ENCODE measurements around the gene SLC25A15. TPM values are rescaled to one million over a fixed set of nuclear protein-coding genes. Genes with fewer than 3 reads are reported as not detected.

SLC25A15 gene
- total RNA-seq, 3 donors from 2014 or later (not counting 1 experiment from before 2014, with no cell fraction given), result 4.0 to 6.0 (median 5.8) TPM

GRCh38 chr13:40803316-40803715 lies 13.9 kb downstream of the SLC25A15 start:
- 96% methylated on average over 5 of the region's 5 CpGs for WGBS (ENCODE audit: insufficient coverage)
- Mint-ChIP-seq H3K36me3 (no peaks in the 10 kb centered on the region), H3K27me3 (ENCODE audit: low read depth in 2 of 2) (no peaks in the 10 kb centered on the region), H3K27ac (no peak overlapping the region), H3K4me1 (peaks cover 0 to 12% of the 10 kb centered on the region in 2 donors), H3K4me3 (no peak overlapping the region), H3K9me3 (no peaks in the 10 kb centered on the region)
- Histone ChIP-seq H3K27me3 (ENCODE audit: control insufficient read depth, insufficient read depth, low read length) (no peaks in the 10 kb centered on the region), H3K4me1 (ENCODE audit: control insufficient read depth, insufficient read depth, low read length) (peaks cover 6% of the 10 kb centered on the region), H3K27ac (ENCODE audit: low read length) (no peak overlapping the region), H3K4me3 (ENCODE audit: low read length) (no peak overlapping the region), H3K9me3 (ENCODE audit: control insufficient read depth, insufficient read depth, low read length) (no peaks in the 10 kb centered on the region), H3K36me3 (ENCODE audit: control insufficient read depth, insufficient read depth, low read length) (peaks cover 16% of the 10 kb centered on the region)
- no peak for ATAC-seq
- TF ChIP-seq CTCF (IDR thresholded peaks at IDR 0.05), result no peak
- DNase-seq, result no peak
- intact Hi-C loops (cut with micrococcal nuclease), result no loop called here

GRCh38 chr13:40806241-40806640 lies 16.8 kb downstream of the SLC25A15 start:
- H3K4me3 Mint-ChIP-seq, result no peak overlapping the region
- 83% methylated on average over 1 of the region's 1 CpG for WGBS (ENCODE audit: insufficient coverage)
- H3K36me3 Mint-ChIP-seq, result no peaks in the 10 kb centered on the region
- no peaks in the 10 kb centered on the region for H3K27me3 Mint-ChIP-seq (ENCODE audit: low read depth in 2 of 2)
- intact Hi-C loops (cut with micrococcal nuclease), result no loop called here
- Histone ChIP-seq H3K9me3 (ENCODE audit: control insufficient read depth, insufficient read depth, low read length) (no peaks in the 10 kb centered on the region), H3K4me1 (ENCODE audit: control insufficient read depth, insufficient read depth, low read length) (no peaks in the 10 kb centered on the region), H3K27me3 (ENCODE audit: control insufficient read depth, insufficient read depth, low read length) (no peaks in the 10 kb centered on the region), H3K27ac (ENCODE audit: low read length) (no peak overlapping the region), H3K36me3 (ENCODE audit: control insufficient read depth, insufficient read depth, low read length) (peaks cover 11% of the 10 kb centered on the region), H3K4me3 (ENCODE audit: low read length) (no peak overlapping the region)
- DNase-seq, result no peak
- ATAC-seq, result no peak
- H3K4me1 Mint-ChIP-seq, result no peaks in the 10 kb centered on the region
- H3K27ac Mint-ChIP-seq, result no peak overlapping the region
- TF ChIP-seq CTCF (IDR thresholded peaks at IDR 0.05), result no peak
- no peaks in the 10 kb centered on the region for H3K9me3 Mint-ChIP-seq

- ATAC-seq, result no peak
- H3K27ac ChIP-seq (ENCODE audit: low read length), result no peak overlapping the region
- Mint-ChIP-seq H3K4me3 (no peak overlapping the region), H3K4me1 (no peaks in the 10 kb centered on the region), H3K27me3 (ENCODE audit: low read depth in 2 of 2) (no peaks in the 10 kb centered on the region), H3K36me3 (no peaks in the 10 kb centered on the region), H3K9me3 (no peaks in the 10 kb centered on the region), H3K27ac (no peak overlapping the region)
- no peaks in the 10 kb centered on the region for H3K9me3 ChIP-seq (ENCODE audit: control insufficient read depth, insufficient read depth, low read length)
- peaks cover 3% of the 10 kb centered on the region for H3K4me1 ChIP-seq (ENCODE audit: control insufficient read depth, insufficient read depth, low read length)
- intact Hi-C loops (cut with micrococcal nuclease), result no loop called here
- WGBS (ENCODE audit: insufficient coverage), result 92% methylated on average over 5 of the region's 5 CpGs
- H3K27me3 ChIP-seq (ENCODE audit: control insufficient read depth, insufficient read depth, low read length), result no peaks in the 10 kb centered on the region
- DNase-seq, result no peak
- TF ChIP-seq CTCF (IDR thresholded peaks at IDR 0.05), result no peak
- peaks cover 14% of the 10 kb centered on the region for H3K36me3 ChIP-seq (ENCODE audit: control insufficient read depth, insufficient read depth, low read length)
- no peak overlapping the region for H3K4me3 ChIP-seq (ENCODE audit: low read length)
These were observed 20.1 kb downstream of the SLC25A15 start for GRCh38 chr13:40809471-40809870.

- H3K9me3 ChIP-seq (ENCODE audit: control insufficient read depth, insufficient read depth, low read length), result no peaks in the 10 kb centered on the region
- no peak for ATAC-seq
- WGBS (ENCODE audit: insufficient coverage), result 79% methylated on average over 3 of the region's 4 CpGs
- intact Hi-C loops (cut with micrococcal nuclease), result no loop called here
- H3K27ac Mint-ChIP-seq, result no peak overlapping the region
- no peak for TF ChIP-seq CTCF (IDR thresholded peaks at IDR 0.05)
- H3K4me3 Mint-ChIP-seq, result no peak overlapping the region
- H3K4me3 ChIP-seq (ENCODE audit: low read length), result no peak overlapping the region
- peaks cover 3% of the 10 kb centered on the region for H3K4me1 ChIP-seq (ENCODE audit: control insufficient read depth, insufficient read depth, low read length)
- H3K9me3 Mint-ChIP-seq, result no peaks in the 10 kb centered on the region
- H3K27me3 Mint-ChIP-seq (ENCODE audit: low read depth in 2 of 2), result no peaks in the 10 kb centered on the region
- H3K36me3 ChIP-seq (ENCODE audit: control insufficient read depth, insufficient read depth, low read length), result peaks cover 8% of the 10 kb centered on the region
- no peak overlapping the region for H3K27ac ChIP-seq (ENCODE audit: low read length)
- no peaks in the 10 kb centered on the region for H3K27me3 ChIP-seq (ENCODE audit: control insufficient read depth, insufficient read depth, low read length)
- DNase-seq, result no peak
- no peaks in the 10 kb centered on the region for H3K4me1 Mint-ChIP-seq
- H3K36me3 Mint-ChIP-seq, result peaks cover 15% of the 10 kb centered on the region
These were observed 22.7 kb downstream of the SLC25A15 start for GRCh38 chr13:40812102-40812501.

Measured in natural killer cell (primary cell).